IMR-90 (cell line): ENCODE measurements around the gene DAB1. TPM values are rescaled to one million over a fixed set of nuclear protein-coding genes. Genes with fewer than 3 reads are reported as not detected.

Source experiments
- ATAC-seq: fragments of 200-7000 bp; cut with Tn5 transposase; 2 replicates; pipeline ENCODE4 v1.9.1; 2020; ENCODE audit warnings: low read depth, mild to moderate bottlenecking, moderate library complexity
- BruUV-seq: library from RNA; stranded (reverse); fragments of 400-500 nt; replicated peaks from 2 replicates; lab custom pipeline; 2021; lab: Mats Ljungman, UMichigan
- CTCF ChIA-PET: fragments of 300-600 bp; formaldehyde crosslinking; extraction: SDS; loops from one replicate; lab custom pipeline; 2021; ENCODE audit warnings: antibody characterized with exemption; lab: Yijun Ruan, JAX
- POLR2A ChIA-PET: fragments of 300-600 bp; sonication (Branson Sonifier 250); formaldehyde crosslinking; loops from one replicate; lab custom pipeline; 2022; ENCODE audit warnings: antibody characterized with exemption; ENCODE audit not compliant: unreplicated experiment; lab: Charles Lee
- DNase-seq: peaks from one replicate; pipeline ENCODE4 v3.0.0; 2013
- H2AFZ ChIP-seq: replicated peaks from 2 replicates; pipeline ENCODE3; 2013; ENCODE audit warnings: low read length, mild to moderate bottlenecking; ENCODE audit not compliant: poor library complexity
- H2AK5ac ChIP-seq: 2 replicates; pipeline ENCODE4 v1.6.1; 2013; ENCODE audit warnings: low read depth, low read length, inconsistent platforms
- H2AK9ac ChIP-seq: replicated peaks from 2 replicates; pipeline ENCODE3; 2013; ENCODE audit warnings: mild to moderate bottlenecking, low read depth, low read length, moderate library complexity; ENCODE audit not compliant: poor library complexity
- H2BK120ac ChIP-seq: 2 replicates; pipeline ENCODE4 v1.6.1; 2013; ENCODE audit warnings: low read depth, low read length, inconsistent platforms
- H2BK15ac ChIP-seq: 3 replicates; pipeline ENCODE4 v1.6.1; 2013; ENCODE audit warnings: low read depth, low read length, inconsistent platforms
- H2BK20ac ChIP-seq: 2 replicates; pipeline ENCODE4 v1.6.1; 2013; ENCODE audit warnings: low read depth, mild to moderate bottlenecking, inconsistent platforms, low read length, moderate library complexity
- H2BK5ac ChIP-seq: 2 replicates; pipeline ENCODE4 v1.6.1; 2013; ENCODE audit warnings: mild to moderate bottlenecking, low read depth, low read length, inconsistent platforms; ENCODE audit not compliant: poor library complexity, severe bottlenecking
- H3K14ac ChIP-seq: replicated peaks from 2 replicates; pipeline ENCODE4 v1.6.1; 2013; ENCODE audit warnings: low read depth, low read length, inconsistent platforms
- H3K18ac ChIP-seq: 2 replicates; pipeline ENCODE4 v1.6.1; 2013; ENCODE audit warnings: low read depth, low read length, control low read depth
- H3K23ac ChIP-seq: 2 replicates; pipeline ENCODE4 v1.6.1; 2013; ENCODE audit warnings: low read depth, low read length, inconsistent platforms
- H3K27ac ChIP-seq: 2 replicates; pipeline ENCODE4 v1.5.1; 2013; ENCODE audit warnings: mild to moderate bottlenecking, control low read depth, low read length; ENCODE audit not compliant: insufficient read depth
- H3K27me3 ChIP-seq: 2 replicates; pipeline ENCODE4 v1.6.1; 2013; ENCODE audit warnings: low read length; ENCODE audit not compliant: control insufficient read depth, insufficient read depth
- H3K36me3 ChIP-seq: 2 replicates; pipeline ENCODE4 v1.6.1; 2013; ENCODE audit warnings: low read length, mixed read lengths; ENCODE audit not compliant: control insufficient read depth, insufficient read depth
- H3K4ac ChIP-seq: 2 replicates; pipeline ENCODE4 v1.6.1; 2013; ENCODE audit warnings: low read depth, low read length, inconsistent platforms
- H3K4me1 ChIP-seq: 2 replicates; pipeline ENCODE4 v1.6.1; 2013; ENCODE audit warnings: low read length, mixed read lengths; ENCODE audit not compliant: control insufficient read depth, insufficient read depth
- H3K4me2 ChIP-seq: 2 replicates; pipeline ENCODE4 v1.6.1; 2013; ENCODE audit warnings: low read depth, mild to moderate bottlenecking, control low read depth, low read length, moderate library complexity
- H3K4me3 ChIP-seq: 2 replicates; pipeline ENCODE4 v1.5.1; 2013; ENCODE audit warnings: low read depth, mild to moderate bottlenecking, control low read depth, low read length, moderate library complexity; ENCODE audit not compliant: insufficient read depth
- H3K56ac ChIP-seq: 2 replicates; pipeline ENCODE4 v1.6.1; 2013; ENCODE audit warnings: low read length, inconsistent platforms; ENCODE audit not compliant: insufficient read depth; ENCODE audit errors: extremely low read depth
- H3K79me1 ChIP-seq, 2 experiments: 2 replicates each; pipeline ENCODE4 v1.6.1; 2013; ENCODE audit warnings: low read length in 2 of 2, inconsistent platforms in 1 of 2, low read depth in 1 of 2
- H3K9ac ChIP-seq: 2 replicates; pipeline ENCODE4 v1.6.1; 2013; ENCODE audit warnings: low read depth, low read length, control low read depth
- H3K9me1 ChIP-seq: 2 replicates; pipeline ENCODE4 v1.6.1; 2013; ENCODE audit warnings: low read length, inconsistent platforms; ENCODE audit not compliant: insufficient read depth
- H3K9me3 ChIP-seq: 2 replicates; pipeline ENCODE4 v1.6.1; 2013; ENCODE audit warnings: low read length; ENCODE audit not compliant: control insufficient read depth, insufficient read depth
- H4K20me1 ChIP-seq: 2 replicates; pipeline ENCODE4 v1.6.1; 2013; ENCODE audit warnings: low read length, inconsistent platforms; ENCODE audit not compliant: insufficient read depth
- H4K5ac ChIP-seq: 2 replicates; pipeline ENCODE4 v1.6.1; 2013; ENCODE audit warnings: mild to moderate bottlenecking, low read depth, low read length, control low read depth
- H4K8ac ChIP-seq, 2 experiments: 2 replicates each; pipeline ENCODE4 v1.6.1; 2013; ENCODE audit warnings: low read depth in 2 of 2, low read length in 2 of 2, control low read depth in 1 of 2, inconsistent platforms in 1 of 2
- H4K91ac ChIP-seq: 2 replicates; pipeline ENCODE4 v1.6.1; 2013; ENCODE audit warnings: low read depth, low read length, inconsistent platforms; ENCODE audit not compliant: insufficient read depth
- CHD1 ChIP-seq: IDR thresholded peaks from 2 replicates; pipeline ENCODE4 v1.6.1; 2012; ENCODE audit warnings: low read depth, low read length, improper control_type of control experiment
- FOS ChIP-seq: fragments of 150-350 bp; IDR thresholded peaks from 2 replicates; pipeline ENCODE4 v1.6.1; 2016; ENCODE audit warnings: low read depth, low read length
- MAFK ChIP-seq: IDR thresholded peaks from 2 replicates; pipeline ENCODE4 v1.6.1; 2012; ENCODE audit warnings: low read depth, low read length, improper control_type of control experiment
- MAZ ChIP-seq: IDR thresholded peaks from 2 replicates; pipeline ENCODE4 v1.6.1; 2012; ENCODE audit warnings: low read depth, mild to moderate bottlenecking, low read length, improper control_type of control experiment, moderate library complexity, borderline replicate concordance
- MXI1 ChIP-seq: IDR thresholded peaks from 2 replicates; pipeline ENCODE4 v1.6.1; 2012; ENCODE audit warnings: low read depth, mild to moderate bottlenecking, low read length, moderate library complexity, borderline replicate concordance
- NFE2L2 ChIP-seq: fragments of 150-350 bp; IDR thresholded peaks from 2 replicates; pipeline ENCODE4 v1.6.1; 2016; ENCODE audit warnings: low read depth, mild to moderate bottlenecking, low read length
- POLR2A ChIP-seq: IDR thresholded peaks from 2 replicates; pipeline ENCODE4 v1.6.1; 2012; ENCODE audit warnings: mild to moderate bottlenecking, low read depth, low read length
- RAD21 ChIP-seq: IDR thresholded peaks from 2 replicates; pipeline ENCODE4 v1.6.1; 2012; ENCODE audit warnings: low read length, improper control_type of control experiment
- RFX5 ChIP-seq: IDR thresholded peaks from 2 replicates; pipeline ENCODE4 v1.8.0; 2012; ENCODE audit warnings: low read depth, mild to moderate bottlenecking, low read length, moderate library complexity
- WGBS, 2 experiments: methylation state at CpG; one replicate each; pipeline versions ENCODE4 v1.1.5 to v1.1.7; 2013; ENCODE audit warnings: missing lambda C conversion rate in 2 of 2; ENCODE audit not compliant: insufficient read length in 1 of 2; ENCODE audit errors: extremely low coverage in 2 of 2; 5-methylcytosine and 5-hydroxymethylcytosine counted together
- dilution Hi-C: fragments of 300-500 bp; cut with HindIII; formaldehyde crosslinking; loops from one replicate; pipeline ENCODE4 v1.14.3; 2018; ENCODE audit warnings: low sequenced_read_pairs; ENCODE audit not compliant: unreplicated experiment
- in situ Hi-C: fragments of 300-500 bp; cut with MboI; formaldehyde crosslinking; loops from 3 replicates; pipeline ENCODE4 v1.14.3; 2019; ENCODE audit warnings: low sequenced_read_pairs, inconsistent platforms, mixed read lengths
- intact Hi-C: fragments of 100-400 bp; cut with micrococcal nuclease; formaldehyde crosslinking; loops from 2 replicates; pipeline ENCODE4 v1.10.0; 2022
- polyA plus RNA-seq, 3 experiments: library from polyadenylated mRNA; depleted of rRNA; stranded (reverse); fragments of >200 nt; gene quantifications; 2 replicates each; pipeline ENCODE4 v1.2.3, GENCODE V29; 2012; ENCODE audit warnings: low replicate concordance in 1 of 3
- total RNA-seq: library from RNA; depleted of rRNA; stranded (reverse); fragments of >200 nt; gene quantifications from 2 replicates; pipeline ENCODE4 v1.2.3, GENCODE V29; 2012
- TF ChIP-seq, protein P1 (sequence below): fragments of 150-350 bp; IDR thresholded peaks from 2 replicates; pipeline ENCODE4 v1.6.1; 2017; ENCODE audit warnings: mild to moderate bottlenecking, antibody characterized with exemption, low read length, low read depth
- TF ChIP-seq, protein P2 (sequence below): conservative IDR thresholded peaks from 2 replicates; pipeline ENCODE4 v1.5.1; 2012; ENCODE audit warnings: mild to moderate bottlenecking, low read depth, low read length, improper control_type of control experiment
- TF ChIP-seq, protein P3 (sequence below): fragments of 150-350 bp; IDR thresholded peaks from 2 replicates; pipeline ENCODE4 v1.6.1; 2016; ENCODE audit warnings: low read depth, mild to moderate bottlenecking, low read length, moderate library complexity, borderline replicate concordance

The DAB1 gene
- total and polyA plus RNA-seq, 2 of the 4 experiments (the other 2 are of a cell fraction), result 0.18 to 0.41 TPM

DNA sequence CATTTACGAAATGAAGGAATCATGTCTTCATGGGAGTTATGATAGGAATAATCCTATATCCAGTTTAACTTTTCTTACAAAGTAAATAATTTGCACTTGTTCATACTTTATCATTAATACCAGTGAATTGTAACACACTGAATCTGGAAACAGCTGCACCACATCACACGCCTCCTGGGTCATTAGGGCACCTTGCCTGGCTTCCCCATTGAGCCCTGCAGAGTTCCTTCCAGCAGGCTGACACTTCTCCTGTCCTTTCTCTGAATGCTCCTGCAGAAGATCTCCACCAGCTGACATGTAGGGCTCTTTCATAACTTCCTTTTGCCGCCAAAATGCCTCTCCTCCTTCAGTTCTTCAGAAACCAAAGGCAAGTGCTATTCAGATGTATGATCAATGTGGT lies 201.1 kb downstream of the DAB1 start:
- Histone ChIP-seq H2BK20ac (no peak overlapping the region), H3K4me2 (no peak overlapping the region), H4K91ac (no peak overlapping the region), H2AK5ac (no peak overlapping the region), H3K56ac (no peak overlapping the region), H4K5ac (no peak overlapping the region), H3K27me3 (no peaks in the 10 kb centered on the region), H3K9me3 (no peaks in the 10 kb centered on the region), H3K18ac (no peak overlapping the region), H2BK15ac (no peak overlapping the region), H4K20me1 (no peaks in the 10 kb centered on the region), H3K9me1 (no peaks in the 10 kb centered on the region), H3K4me3 (no peak overlapping the region), H3K4ac (no peak overlapping the region), H3K14ac (no peak overlapping the region), H3K9ac (no peak overlapping the region), H3K79me1 (no peaks in the 10 kb centered on the region), H2AK9ac (no peak overlapping the region), H2BK120ac (no peak overlapping the region), H4K8ac (no peak overlapping the region), H2AFZ (no peak overlapping the region), H3K27ac (no peak overlapping the region), H3K4me1 (no peaks in the 10 kb centered on the region; the same call in 1 of the 2 replicates), H3K36me3 (no peaks in the 10 kb centered on the region), H2BK5ac (no peak overlapping the region), H3K23ac (no peak overlapping the region)
- ATAC-seq, result no peak
- DNase-seq, result no peak
- ChIA-PET CTCF (interaction anchor here (1.6 kb wide), 1 partner anchor 9 kb away, joined by 4 read pairs; no protein-coding TSS in a partner anchor), POLR2A (no interaction called here)
- in situ Hi-C loops, result no loop called here
- WGBS, 2 experiments, result 50% methylated on average over 1 of the region's 3 CpGs; no CpG with 5 or more reads in 1 of the 2 experiments
- intact Hi-C loops, result no loop called here
- dilution Hi-C loops, result no loop called here
- BruUV-seq, result no TSS peak
- TF ChIP-seq POLR2A (no peak), NFE2L2 (no peak), MAZ (no peak), MAFK (no peak), RAD21 (no peak), CHD1 (no peak), RFX5 (no peak), FOS (no peak), MXI1 (no peak)
- TF ChIP-seq, protein P1, sequence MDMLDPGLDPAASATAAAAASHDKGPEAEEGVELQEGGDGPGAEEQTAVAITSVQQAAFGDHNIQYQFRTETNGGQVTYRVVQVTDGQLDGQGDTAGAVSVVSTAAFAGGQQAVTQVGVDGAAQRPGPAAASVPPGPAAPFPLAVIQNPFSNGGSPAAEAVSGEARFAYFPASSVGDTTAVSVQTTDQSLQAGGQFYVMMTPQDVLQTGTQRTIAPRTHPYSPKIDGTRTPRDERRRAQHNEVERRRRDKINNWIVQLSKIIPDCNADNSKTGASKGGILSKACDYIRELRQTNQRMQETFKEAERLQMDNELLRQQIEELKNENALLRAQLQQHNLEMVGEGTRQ, result no peak
- TF ChIP-seq, protein P2, sequence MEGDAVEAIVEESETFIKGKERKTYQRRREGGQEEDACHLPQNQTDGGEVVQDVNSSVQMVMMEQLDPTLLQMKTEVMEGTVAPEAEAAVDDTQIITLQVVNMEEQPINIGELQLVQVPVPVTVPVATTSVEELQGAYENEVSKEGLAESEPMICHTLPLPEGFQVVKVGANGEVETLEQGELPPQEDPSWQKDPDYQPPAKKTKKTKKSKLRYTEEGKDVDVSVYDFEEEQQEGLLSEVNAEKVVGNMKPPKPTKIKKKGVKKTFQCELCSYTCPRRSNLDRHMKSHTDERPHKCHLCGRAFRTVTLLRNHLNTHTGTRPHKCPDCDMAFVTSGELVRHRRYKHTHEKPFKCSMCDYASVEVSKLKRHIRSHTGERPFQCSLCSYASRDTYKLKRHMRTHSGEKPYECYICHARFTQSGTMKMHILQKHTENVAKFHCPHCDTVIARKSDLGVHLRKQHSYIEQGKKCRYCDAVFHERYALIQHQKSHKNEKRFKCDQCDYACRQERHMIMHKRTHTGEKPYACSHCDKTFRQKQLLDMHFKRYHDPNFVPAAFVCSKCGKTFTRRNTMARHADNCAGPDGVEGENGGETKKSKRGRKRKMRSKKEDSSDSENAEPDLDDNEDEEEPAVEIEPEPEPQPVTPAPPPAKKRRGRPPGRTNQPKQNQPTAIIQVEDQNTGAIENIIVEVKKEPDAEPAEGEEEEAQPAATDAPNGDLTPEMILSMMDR, result no peak
- TF ChIP-seq, protein P3, sequence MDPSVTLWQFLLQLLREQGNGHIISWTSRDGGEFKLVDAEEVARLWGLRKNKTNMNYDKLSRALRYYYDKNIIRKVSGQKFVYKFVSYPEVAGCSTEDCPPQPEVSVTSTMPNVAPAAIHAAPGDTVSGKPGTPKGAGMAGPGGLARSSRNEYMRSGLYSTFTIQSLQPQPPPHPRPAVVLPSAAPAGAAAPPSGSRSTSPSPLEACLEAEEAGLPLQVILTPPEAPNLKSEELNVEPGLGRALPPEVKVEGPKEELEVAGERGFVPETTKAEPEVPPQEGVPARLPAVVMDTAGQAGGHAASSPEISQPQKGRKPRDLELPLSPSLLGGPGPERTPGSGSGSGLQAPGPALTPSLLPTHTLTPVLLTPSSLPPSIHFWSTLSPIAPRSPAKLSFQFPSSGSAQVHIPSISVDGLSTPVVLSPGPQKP, result no peak
